GM04504 (cell line): ENCODE measurements around the gene KRTCAP2.
"Not testable (repeated sequence)": the region's sequence is repeated elsewhere in the genome, so short reads cannot be mapped to it uniquely, and the experiment has no call there.

Experiments used
- DNase-seq: peaks from one replicate; pipeline ENCODE4 v3.0.0-alpha.2; 2012; ENCODE audit warnings: low read depth

Gene KRTCAP2

DNA sequence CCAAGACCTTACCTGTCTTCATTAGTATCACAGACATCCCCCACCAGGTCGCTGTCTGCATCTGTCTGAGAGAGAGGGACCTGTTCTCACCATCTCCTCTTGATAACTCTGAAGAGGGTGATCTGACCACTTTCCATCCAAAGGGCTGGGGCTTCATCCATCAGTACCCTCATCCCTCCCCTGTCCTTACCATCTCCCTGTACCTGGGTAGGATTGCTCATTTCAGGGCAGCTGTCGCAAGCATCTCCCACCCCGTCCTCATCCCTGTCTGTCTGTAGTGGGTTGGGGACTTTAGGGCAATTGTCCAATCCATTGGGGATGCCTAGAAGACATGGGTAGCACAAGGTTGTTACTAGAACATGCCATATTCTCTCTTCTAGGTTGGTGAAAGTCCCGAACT, 26.7 kb upstream of the KRTCAP2 start:
- no peak for DNase-seq

DNA sequence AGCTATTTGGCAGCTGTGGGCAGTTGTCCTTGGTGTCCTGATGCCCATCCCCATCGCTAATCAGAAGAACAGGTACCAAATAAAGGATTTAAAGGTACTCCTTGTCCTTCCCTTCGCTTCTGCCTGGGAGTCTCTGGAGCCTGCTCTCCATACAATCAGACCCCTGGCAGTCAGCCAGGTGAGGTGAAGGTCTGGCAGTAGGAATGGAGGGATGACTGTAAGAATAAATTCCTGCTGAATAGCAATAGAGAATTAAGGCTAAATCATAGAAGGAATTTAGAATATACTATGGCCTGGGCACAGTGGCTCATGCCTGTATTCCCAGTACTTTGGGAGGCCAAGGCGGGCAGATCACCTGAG, 25.4 kb upstream of the KRTCAP2 start:
- no peak for DNase-seq

DNA sequence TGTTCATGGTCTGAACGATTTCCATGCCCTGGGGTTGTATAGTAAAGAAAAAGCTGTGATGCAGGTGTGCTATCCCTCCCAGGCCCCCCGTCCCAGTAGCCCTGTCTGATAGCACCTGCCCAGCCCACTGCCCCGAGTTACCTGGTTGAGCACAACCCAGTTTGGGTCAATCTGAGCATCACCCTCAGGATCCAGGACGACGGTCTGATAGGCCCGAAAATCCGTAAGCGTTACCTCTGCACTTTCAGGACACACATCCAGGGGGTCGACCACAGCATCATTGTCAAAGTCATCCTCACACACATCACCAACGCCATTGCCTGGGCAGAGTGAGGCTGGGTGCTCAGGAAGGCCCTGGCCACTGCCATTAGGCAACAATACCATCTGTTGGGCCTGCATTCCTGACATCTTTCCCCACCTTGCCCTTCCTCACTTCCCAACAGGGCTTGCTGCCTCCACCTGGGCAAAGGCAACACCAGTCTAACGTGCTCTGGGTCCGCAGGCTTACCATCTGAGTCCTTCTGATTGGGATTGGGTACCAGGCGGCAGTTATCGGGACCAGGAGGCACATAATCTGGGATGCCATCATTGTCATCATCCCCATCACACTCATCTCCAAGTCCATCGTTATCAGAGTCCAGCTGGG, 24.9 kb upstream of the KRTCAP2 start:
- DNase-seq = no peak

DNA sequence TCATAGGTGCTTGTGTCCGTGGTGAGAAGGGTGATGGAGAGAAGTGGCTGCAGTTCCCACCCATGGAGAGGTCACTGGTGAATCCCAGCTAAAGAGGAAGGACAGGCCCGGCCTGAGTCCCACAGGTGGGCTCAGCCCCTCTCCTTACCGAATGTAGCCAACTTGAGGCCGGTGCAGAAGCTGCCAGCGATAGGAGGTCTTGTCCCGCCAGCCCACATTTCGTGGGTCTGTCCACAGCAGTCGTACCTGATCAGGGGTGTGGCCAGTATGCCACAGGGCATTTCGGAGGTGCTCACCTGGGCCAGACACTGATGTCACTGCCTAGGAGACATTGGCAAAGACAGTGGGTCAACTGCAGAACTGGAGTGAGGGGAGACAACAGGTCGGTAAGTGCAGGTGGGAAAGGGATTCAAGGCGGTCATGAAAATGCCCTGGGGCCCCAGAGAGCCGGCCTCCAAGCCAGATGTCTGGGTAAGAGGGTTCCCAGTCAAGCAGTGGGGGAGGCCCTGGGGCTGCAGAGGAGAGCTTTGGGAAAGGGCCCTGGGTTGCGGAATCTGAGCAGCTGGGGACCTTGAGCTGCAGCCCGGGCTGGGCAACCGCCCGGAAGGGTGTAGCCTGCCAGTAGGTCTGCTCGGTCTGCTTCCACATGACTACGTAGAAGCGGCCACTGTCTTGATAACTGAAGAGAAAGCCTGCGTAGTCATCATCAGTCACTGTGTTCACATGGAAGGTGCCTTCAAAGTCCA, 24.0 kb upstream of the KRTCAP2 start:
- DNase-seq = no peak

DNA sequence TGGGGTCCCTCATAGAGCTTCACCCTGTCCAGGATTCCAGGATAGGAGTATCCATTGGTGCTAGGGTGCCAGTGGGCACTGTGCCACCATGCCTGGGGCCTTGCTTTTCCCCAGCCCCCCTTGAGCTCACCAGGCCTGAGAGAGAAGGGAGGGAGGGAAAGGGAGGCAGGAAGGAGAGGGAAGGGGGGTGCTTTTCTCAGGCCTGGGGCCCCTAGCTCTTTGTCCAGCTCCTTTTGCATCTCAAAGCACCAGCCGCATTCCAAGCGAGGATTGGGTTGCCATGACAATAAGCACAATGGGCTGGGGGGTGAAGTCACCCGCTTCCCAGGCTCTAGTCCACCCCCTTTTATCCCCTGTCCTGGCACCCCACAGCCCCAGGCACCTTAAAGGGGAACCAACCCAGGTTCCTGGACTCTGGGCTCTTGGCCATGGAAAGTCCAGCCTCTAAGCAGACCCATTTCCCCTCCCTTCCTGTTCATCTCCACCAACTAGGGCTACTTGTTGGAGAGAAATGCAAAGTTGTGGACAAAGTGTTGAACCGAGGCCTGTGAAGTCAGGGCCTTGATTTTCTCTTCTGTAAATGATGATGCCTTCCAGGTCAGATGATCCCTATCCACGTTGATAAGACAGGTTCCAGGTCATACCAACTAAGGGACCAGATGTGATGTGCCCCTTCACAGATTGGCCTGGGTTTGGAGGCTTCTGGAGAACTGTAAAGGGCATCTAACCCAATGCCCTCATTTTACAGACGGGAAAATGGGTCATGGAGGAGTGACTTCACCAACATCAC, 23.2 kb upstream of the KRTCAP2 start:
- no peak for DNase-seq

DNA sequence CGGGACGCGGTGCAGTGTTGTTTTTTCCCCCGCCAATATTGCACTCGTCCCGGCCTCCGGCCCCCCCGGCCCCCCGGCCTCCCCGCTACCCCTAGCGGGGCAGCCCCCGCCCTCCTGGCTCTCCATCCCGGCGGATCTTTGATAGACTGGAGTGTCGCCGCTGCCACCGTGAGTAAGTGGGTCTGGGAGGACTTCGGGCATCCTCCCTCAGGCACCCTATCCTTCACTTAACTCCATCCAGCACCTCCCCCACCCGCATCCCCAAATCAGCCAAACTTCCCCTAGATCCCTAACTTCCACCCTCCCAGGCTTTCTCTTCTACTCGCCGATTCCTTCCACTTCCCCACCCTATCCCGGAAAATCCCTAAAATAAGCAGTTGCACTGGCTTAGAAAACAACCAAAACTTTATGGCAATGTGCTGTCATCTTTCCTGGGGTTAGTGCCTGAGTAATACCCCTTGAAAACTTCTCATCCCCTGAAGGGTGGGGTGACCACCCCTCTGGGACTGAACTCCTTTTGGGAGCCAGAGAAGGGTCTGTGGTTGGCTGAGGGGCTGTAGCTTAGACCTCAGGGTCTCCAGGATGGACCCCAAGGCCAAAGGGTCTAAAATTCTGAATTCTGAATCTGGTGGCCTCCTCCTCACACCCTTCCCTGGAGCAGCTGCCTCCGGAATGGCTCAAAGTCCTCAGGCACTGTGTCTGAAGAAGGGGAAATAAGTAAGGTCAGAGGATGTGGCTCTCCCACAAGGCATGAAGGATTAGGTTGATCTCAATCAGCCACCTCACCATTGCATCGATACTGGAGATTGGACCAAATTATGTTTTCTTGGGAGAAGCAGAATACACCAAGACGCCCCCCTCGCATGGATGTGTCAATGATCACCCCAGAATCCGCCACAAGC, 22.3 kb upstream of the KRTCAP2 start:
- no peak for DNase-seq

DNA sequence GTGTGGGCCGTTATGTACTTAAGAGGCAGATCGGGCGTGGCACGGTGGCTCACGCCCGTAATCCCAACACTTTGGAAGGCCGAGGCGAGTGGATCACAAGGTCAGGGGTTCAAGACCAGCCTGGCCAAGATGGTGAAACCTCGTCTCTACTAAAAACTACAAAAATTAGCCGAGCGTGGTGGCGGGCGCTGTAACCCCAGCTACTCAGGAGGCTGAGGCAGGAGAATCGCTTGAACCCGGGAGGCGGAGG, 20.8 kb upstream of the KRTCAP2 start:
- not testable (repeated sequence) for DNase-seq

- peak; percentile 83 for DNase-seq
These were observed 20.3 kb upstream of the KRTCAP2 start for GRCh38 chr1:155193275-155193990.

DNA sequence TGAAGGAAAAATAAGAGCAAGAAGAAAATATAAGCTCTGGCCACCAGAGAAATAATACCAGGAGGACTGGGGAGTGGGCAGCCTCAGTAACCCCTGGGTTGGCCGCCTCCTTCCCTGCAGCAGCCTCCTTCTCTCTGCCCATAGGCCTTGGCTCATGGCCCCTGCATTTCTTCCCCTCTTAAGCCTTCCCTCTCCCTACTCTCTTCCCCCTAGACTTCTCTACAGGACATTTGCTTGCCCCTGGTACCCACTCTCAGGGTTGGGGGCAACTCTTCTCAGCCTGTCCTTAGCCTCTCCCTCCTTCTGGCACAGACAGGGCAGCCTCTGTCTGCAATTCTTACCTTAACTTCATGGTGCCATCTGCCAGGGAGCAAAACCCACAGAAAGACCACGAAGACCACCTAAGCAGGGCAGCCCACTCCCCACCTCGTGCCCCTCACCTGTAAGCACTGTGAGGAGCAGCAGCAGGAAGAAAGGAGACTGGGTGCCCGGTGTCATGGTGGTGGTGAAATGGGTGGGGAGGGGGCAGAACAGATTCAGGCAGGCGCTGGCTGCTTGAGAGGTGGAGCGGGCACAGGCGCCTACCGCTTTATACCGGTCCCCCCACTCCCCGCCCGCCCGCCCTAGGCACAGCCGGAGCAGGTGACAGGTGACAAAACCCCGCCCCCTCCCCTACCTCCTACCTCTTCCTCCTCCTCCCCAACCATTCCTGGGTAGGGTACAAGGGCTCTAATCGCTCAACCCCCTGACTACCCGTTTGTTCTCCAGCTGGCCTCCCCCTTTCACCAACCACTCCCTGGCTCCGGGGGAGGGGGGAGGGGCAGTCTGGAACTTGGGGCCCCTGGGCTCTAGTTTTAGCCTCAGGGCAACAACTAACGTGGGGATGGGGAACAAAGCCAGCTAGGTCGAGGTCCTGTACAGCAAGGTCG, 19.5 kb upstream of the KRTCAP2 start:
- DNase-seq = no peak

DNA sequence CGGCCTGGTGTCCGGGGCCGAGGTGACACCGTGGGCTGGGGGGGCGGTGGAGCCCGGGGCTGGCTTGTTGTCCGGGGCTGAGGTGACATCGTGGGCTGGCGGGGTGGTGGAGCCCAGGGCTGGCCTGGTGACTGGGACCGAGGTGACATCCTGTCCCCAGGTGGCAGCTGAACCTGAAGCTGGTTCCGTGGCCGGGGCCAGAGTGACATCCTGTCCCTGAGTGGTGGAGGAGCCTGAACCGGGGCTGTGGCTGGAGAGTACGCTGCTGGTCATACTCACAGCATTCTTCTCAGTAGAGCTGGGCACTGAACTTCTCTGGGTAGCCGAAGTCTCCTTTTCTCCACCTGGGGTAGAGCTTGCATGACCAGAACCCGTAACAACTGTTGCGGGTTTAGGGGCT, 18.8 kb upstream of the KRTCAP2 start:
- no peak for DNase-seq

DNA sequence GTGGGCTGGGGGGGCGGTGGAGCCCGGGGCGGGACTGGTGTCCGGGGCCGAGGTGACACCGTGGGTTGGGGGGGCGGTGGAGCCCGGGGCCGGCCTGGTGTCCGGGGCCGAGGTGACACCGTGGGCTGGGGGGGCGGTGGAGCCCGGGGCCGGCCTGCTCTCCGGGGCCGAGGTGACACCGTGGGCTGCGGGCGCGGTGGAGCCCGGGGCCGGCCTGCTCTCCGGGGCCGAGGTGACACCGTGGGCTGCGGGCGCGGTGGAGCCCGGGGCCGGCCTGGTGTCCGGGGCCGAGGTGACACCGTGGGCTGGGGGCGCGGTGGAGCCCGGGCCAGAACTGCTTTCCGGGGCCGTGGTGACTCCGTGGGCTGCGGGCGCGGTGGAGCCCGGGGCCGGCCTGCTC, 16.8 kb upstream of the KRTCAP2 start:
- not testable (repeated sequence) for DNase-seq

DNA sequence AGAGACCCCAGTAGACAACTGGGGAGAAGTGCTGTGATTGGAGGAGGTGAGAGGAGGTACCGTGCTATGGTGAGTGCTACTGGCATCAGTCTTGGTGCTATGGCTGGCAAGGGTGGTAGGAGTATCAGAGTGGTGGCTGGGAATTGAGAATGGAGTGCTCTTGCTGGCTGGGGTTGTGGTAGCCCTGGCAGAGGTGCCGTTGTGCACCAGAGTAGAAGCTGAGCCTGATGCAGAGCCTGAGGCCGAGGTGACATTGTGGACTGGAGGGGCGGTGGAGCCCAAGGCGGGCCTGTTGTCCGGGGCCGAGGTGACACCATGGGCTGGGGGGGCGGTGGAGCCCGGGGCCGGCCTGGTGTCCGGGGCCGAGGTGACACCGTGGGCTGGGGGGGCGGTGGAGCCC, 15.2 kb upstream of the KRTCAP2 start:
- no peak for DNase-seq

GRCh38 chr1:155187456-155187891, 14.4 kb upstream of the KRTCAP2 start:
- DNase-seq = no peak

DNA sequence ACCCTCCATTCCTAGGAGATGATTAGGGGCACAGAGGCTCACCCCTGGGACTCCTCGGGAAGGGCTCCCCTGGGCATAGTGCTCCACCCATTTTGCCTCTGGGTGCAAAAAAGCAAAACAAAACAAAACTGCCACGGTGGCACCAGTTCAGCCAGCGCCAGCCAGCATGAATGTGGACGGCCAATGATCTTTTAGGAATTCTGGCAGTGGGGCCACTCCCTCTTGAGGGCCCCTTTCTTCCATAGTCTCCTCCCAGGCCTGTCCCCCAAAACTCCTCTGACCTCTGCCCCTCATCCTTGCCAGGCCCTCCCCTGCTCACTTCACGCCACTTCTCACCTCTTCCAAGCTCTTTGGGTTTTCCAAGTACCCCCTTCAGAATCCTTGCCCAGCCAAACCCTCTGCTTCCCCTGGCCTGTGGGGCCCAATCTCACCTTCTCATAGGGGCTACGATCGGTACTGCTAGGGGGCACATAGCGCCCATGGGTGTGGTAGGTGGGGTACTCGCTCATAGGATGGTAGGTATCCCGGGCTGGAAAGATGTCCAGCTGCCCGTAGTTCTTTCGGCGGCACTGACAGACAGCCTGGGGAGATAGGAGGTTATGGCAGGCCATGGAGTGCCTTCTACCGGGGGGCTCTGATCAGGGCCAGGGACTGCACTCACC, 13.8 kb upstream of the KRTCAP2 start:
- DNase-seq = no peak

- DNase-seq = no peak
These were observed 13.1 kb upstream of the KRTCAP2 start for GRCh38 chr1:155186067-155186793.

DNA sequence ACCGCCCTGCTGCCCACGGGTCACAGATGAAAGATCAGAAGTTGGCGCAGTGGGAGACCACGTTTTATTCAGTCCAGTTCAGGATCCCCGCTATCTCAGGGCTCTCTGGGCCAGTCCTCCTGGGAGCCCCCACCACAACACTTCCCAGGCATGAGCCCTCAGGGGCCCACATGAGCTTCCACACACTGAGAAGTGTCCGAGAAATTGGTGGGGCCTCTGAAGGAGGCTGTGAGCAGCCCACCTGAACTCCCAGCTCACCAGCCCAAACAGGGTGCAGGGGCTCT, 12.6 kb upstream of the KRTCAP2 start:
- DNase-seq = no peak

GRCh38 chr1:155184835-155185782, 12.0 kb upstream of the KRTCAP2 start:
- DNase-seq = no peak

DNA sequence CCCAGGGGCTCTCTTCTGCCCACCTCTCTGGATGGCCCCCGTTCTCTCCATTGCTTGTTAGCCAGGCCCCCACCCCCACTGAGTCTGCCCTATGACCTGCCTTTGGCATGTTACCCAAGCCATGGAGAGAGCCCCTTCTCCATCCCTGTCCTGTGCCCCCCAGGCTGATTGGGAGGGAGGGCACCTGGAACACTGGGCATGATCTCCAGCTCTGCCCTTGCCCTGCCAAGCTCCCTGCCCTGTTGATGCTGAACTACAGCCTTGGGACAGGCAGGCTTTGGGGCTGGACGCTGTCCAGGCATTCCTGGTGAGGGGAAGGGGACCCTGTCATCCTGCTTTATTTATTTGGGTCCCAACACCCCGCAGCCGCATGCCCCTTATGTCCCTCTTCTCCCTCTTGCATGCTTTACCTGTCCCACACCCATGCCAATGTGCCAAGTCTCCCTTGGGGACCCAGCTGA, 11.3 kb upstream of the KRTCAP2 start:
- no peak for DNase-seq
